ENCODE results near the gene HSD3B1.
"Not testable (repeated sequence)": the region's sequence is repeated elsewhere in the genome, so short reads cannot be mapped to it uniquely, and the experiment has no call there.

The HSD3B1 gene

DNA sequence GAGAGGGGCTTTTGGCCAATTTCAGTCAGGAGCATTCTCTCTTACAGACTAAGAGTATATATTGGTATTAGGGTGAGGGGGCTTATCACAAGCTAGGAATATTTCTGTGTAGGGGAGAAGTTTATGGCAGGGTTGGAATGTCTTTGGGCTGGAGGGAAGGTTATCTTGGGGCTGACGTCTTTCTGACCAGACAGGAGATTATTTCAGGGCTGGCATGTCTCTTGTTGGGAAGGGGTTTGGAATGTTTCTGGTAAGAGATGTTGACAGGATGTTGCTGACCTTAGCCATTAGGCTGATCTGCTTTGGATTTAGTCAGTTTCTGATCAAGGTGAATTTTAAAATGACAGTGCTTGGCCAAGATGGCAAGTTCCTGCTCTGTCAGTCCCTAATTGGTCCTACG, 17.8 kb upstream of the HSD3B1 start:
- no peak for DNase-seq (ENCODE audit: low read depth in 2 of 3, low spot score in 1 of 3)

DNA sequence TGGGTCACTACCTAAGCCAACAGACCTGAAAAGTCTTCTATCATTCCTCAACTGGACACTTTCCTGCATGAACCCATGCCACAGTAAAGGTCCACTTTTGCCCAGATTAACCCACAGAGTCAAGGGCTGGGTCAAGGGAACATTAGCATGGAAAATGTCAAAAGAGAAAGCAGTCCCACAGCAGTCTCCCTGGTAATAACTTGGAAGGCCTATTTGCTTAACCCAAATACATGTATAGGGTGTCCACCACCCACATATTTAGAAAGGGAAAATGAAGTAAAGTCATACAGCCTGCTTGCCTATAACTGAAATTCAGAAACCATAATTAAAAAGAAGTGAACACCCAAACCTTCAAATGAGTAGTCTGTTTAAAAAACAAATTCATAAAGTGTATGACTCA, 16.1 kb upstream of the HSD3B1 start:
- no peak for DNase-seq (ENCODE audit: low read depth in 2 of 3, low spot score in 1 of 3)

DNA sequence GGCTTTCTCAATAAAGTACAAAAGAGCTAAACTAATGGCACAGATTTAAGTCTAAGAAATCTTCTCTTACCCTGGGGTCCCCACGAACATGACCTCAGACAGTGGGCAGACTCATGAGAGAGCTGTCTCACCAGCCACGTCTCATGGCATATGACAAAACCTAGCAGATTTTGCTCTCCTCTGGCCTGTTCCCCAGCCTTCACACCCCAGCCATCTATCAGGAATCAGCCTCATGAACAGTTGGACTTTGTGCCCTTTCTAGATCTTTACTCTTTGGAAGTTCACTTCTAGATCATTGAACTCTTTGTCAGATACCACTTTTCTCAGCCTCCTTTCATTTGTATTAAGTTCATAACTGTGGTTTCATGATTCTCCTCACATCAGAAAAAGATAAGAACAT, 14.2 kb upstream of the HSD3B1 start:
- DNase-seq (ENCODE audit: low read depth in 2 of 3, low spot score in 1 of 3), result no peak

DNA sequence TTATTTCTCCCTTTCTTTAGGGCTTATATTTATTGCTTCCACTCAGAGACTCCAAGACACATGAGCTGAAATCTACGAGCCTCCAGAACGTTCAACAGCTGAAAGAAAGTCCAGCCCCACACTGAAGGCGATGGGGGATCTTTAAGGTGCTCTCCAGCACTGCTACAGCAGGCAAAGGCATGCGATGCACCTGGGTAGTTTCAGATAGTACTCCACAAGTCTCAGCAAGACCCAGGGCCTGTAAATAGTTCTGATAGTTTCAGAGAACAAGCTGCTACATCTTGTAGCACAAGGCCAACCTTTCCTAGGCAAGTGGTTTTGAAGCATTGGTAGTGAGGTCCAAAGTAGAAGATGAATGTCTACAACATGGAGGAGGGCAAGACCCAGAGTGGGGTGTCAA, 2.2 kb upstream of the HSD3B1 start:
- no peak for DNase-seq (ENCODE audit: low read depth in 2 of 3, low spot score in 1 of 3)

DNA sequence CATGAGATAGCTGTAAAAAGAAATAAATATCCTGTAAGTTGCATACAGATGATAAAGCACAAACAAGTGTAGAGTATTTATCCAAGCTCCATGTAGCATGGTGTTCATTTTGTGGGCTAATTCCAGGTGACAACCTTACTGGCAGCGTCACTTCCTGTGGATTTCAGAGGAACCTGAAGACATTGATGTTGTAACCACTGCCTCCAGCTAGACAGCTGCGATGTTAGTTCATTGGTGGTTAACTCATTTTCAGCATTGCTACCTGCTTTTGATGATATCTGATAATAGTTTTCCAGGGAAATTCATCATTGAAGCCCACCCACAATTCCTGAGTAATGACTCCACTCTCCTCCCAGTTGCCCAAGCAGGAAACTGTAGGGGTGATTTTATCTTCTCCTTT, 3.0 kb downstream of the HSD3B1 start:
- no peak for DNase-seq (ENCODE audit: low read depth in 2 of 3, low spot score in 1 of 3)

DNA sequence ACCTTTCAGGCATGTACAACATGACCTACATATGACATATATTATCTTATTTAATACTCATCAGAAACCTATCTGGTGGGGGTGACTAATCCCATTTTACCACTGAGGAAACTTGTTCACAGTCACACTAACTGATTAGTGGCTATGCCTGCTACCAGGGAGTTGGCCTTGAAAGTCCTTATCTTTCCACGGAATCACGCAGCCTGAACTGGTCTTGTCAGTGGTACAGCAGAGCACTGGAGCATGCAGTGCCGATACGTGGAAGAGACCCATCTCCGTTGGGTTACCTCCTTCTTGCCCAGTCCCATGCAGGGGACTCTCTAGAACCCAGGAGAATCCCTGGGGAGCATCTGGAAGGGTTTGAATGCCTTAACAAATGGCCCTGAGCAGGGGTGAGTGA, 8.2 kb downstream of the HSD3B1 start:
- DNase-seq (ENCODE audit: low read depth in 2 of 3, low spot score in 1 of 3), result no peak

DNA sequence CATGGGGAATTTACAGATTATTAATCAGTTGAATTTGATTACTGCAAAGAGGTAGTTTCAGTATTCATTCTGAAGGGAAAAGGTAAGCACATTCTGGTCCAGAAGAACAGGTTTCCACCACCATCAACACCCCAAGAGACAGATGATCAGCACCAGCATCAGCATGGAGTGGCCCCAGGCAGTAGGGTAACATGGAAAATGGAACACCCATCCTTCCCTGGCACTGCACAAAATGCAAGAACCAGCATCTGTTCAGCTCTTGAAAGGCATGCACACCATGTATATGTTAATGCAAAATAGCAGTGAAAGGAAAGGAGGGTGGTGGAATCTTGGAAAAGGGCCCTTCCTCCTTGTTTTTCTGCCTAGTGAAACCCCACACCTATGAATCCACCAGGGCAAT, 9.2 kb downstream of the HSD3B1 start:
- no peak for DNase-seq (ENCODE audit: low read depth in 2 of 3, low spot score in 1 of 3)

DNA sequence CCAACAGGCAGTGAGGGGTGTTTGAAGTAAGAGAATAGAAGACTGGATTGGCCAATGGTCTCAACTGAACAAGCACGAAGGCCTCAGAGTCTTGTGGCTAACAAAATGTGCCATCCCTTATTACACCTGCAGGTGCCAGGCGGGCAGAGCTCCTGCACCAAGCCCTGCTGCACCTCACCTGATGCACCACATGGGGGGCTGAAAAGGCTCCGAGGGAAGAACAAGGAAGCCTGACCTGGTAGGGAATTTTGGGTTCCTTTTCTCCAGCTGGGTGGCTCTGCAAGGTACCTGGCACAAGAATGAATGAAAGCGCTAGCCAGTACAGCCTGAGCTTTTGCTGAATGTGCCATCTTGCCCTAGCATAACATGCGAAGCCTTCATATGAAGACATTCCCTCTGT, 9.7 kb downstream of the HSD3B1 start:
- no peak for DNase-seq (ENCODE audit: low read depth in 2 of 3, low spot score in 1 of 3)

DNA sequence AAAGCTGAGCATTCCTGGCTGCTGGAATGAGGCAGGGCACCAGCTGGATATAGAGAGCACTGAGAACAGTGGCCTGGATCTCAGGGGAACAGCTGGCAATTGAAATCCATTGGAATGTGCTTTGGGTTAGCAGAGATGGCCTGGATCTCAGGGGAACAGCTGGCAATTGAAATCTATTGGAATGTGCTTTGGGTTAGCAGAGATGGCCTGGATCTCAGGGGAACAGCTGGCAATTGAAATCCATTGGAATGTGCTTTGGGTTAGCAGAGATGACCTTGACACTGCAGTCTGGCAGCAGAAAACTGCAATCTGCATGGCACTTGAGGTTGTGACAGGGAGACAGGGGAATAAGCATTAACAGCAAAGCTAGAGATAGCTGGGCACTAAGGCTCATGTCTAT, 10.7 kb downstream of the HSD3B1 start:
- not testable (repeated sequence) for DNase-seq (ENCODE audit: low read depth in 2 of 3, low spot score in 1 of 3)

DNA sequence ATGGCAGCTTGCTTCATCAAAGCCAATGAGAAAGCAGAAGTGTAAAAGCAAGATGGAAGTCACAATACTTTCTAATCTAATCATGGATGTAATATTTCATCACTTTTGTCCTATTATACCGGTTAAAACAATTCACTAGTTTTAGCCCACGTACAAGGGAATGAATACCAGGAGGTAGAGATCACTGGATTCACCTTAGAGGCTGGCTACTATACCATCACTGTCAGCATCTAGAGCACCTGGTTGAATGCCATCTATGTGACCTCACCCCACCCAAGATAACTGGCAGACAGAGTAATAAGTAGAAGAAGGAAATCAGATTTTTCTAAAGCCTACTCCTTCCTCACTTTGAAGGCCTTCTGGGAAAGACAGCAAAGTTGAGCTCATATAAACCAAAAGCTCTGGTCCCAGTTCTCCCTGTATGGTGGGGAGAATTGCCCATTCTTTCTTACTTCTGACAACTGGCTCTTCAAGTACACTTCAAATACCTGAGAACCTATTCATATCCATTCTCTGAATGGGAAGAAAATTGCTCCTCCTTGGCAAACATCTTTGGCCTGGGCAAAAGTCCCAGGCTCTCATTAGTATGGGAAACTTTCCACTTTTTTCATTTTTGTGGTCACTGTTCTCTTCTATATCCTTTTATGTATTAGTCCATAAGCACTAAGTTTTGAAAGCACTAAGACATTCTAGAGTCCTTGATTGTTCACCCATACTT, 24.8 kb downstream of the HSD3B1 start:
- DNase-seq (ENCODE audit: low read depth in 2 of 3, low spot score in 1 of 3), result no peak

DNA sequence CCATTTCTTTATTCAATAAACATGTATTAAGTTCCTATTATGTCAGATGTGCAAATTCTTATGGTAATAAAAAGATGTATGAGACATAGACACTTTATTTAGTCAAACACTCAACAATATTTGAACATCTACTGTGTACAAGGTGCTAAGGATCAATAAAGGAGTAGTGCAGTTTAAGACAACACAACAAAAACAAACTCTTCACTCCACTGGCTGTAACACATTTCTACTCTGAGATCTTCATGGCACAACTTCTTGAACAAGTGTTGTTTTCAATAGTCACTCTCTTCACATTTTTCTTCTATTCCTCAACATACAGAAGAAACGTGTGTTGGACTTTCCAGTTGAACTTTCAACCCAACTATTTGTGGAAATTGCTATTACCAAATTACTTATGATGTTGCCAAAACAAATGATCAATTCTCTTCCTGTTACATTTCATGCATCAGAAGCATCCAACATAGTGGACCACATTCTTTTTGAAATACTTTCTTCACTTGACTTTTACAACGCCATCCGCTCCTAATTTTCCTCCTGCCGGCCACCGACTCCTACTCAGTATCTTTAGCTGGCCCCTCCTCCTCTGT, 25.4 kb downstream of the HSD3B1 start:
- no peak for DNase-seq (ENCODE audit: low read depth in 2 of 3, low spot score in 1 of 3)

DNA sequence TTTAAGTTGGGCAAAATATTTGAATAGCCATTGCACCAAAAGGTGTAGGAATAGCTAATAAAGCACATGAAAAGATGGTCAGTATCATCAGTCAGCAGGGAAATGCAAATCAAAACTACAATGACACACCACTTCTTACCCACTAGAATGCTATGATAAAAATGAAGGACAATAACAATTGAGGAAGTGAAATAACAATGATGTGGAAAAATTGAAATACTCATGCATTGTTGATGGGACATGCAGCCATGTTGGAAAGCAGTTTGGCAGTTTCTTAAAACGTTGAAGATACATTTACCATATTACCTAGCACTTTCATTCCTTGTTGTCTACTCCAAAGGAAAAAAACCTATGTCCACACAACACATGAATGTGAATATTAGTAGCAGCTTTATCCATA, 28.4 kb downstream of the HSD3B1 start:
- DNase-seq (ENCODE audit: low read depth in 2 of 3, low spot score in 1 of 3), result no peak

DNA sequence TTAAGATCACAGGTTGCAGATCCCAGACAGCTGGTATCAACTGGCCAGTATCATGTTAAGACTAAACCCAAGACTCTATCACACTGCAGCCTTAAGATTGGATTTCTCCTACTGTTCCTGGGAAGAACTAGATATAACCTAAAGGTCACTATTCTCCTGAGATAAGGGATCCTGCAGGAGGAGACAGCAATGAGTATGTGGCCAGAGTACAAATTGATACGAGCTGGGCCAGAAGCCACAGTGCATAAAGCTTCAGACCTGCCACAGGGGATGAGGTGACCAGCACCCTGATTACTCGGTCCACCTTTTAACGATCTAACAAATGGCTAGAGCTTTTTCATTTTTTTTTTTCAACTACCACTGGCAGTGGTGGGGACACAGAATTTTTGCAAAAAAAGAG, 31.0 kb downstream of the HSD3B1 start:
- DNase-seq (ENCODE audit: low read depth in 2 of 3, low spot score in 1 of 3), result no peak

DNA sequence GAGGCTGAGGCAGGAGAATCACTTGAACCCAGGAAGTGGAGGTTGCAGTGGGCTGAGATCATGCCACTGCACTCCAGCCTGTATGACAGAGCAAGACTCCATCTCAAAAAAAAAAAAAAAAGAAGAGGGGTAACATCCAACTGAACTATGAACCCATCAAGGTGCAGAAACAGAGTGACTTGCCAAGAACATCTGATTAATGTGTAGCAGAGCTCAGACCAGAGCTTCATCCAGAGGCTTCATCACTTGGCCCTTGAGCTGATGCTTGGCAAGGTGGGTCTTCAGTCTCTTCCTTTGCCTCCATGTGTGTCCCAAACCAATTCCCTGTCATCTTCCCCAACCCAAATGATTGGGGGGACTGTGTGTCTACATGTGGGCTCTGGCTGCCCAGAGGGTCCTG, 32.6 kb downstream of the HSD3B1 start:
- DNase-seq (ENCODE audit: low read depth in 2 of 3, low spot score in 1 of 3), result no peak

DNA sequence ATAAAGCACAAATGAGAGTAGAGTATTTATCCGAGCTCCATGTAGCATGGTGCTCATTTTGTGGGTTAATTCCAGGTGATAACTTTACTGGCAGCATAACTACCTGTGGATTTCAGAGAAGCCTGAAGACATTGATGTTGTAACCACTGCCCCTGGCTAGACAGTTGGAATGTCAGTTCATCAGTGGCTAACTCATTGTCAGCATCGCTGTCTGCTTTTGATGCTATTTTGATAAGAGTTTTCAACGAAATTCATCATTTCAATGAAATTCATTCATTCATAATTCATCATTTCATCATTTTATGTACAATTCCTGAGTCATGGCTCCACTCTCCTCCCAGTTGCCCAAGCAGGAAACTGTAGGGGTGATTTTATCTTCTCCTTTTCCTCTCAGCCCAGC, 34.4 kb downstream of the HSD3B1 start:
- DNase-seq (ENCODE audit: low read depth in 2 of 3, low spot score in 1 of 3), result no peak

DNA sequence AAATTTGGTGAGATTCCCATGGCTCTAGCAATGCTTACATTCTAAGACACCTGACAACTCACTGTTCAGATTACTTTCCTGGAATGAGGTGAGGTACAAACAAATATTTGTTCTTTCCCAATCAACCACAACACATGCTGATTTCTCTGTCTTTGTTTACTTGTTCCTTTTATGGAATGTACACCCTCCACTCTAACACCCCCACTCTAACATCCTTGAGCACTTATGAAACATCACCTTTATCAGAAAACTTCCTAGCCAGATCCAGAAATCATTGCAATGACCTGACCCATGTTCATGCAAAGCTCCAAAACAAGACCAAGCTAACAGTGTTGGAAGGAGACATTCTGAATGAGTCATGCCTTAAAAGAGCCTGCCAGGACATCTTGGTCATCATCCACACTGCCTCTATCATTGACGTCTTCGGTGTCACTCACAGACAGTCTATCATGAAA, 35.5 kb downstream of the HSD3B1 start:
- no peak for DNase-seq (ENCODE audit: low read depth in 2 of 3, low spot score in 1 of 3)

DNA sequence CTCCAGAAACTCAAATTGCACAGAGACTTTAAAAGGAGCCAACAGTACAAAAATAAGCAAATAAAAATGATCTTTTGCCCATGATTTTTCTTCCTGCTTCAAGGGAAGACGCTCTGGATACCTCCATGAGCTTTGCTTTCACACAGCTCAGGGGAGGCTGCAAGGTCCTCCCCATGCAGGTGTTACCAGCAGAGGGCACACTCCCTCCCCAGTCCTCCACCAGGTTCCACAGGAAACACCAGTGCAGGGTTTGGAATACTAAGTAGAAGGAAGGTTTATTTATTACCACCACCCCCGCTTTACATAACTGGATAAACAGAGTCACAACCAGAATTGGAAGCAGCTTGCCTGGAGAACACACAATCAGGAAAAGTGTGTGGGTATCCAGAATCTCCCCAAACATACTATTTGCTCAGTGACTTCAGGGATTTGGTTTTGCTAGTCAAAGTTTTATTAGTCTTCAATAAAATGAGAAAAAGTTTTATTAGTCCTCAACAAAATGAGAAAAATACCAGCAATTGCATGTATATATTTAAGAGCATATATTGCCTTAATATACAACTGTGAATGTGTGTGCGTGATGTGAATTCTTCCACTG, 37.3 kb downstream of the HSD3B1 start:
- DNase-seq (ENCODE audit: low read depth in 2 of 3, low spot score in 1 of 3), result peak in 1 of 3 donors; percentile 0

DNA sequence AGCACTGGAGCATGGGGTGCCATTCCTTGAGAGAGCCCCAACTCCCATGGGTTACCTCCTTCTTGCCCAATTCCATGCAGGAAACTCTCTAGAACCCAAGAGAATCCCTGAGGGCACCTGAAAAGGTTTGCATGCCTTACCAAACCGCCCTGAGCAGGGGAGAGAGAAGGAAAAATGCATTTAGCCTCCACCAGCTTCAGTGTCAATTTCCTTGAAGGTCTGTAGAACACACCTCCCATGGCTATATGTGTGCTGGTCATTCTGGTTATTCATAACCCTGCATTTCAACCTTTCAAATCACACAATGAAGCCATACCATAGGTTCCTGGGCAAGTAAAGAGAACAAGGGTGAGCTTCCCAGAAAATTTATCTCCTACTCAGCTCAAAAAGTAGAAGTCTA, 39.6 kb downstream of the HSD3B1 start:
- no peak for DNase-seq (ENCODE audit: low read depth in 2 of 3, low spot score in 1 of 3)

DNA sequence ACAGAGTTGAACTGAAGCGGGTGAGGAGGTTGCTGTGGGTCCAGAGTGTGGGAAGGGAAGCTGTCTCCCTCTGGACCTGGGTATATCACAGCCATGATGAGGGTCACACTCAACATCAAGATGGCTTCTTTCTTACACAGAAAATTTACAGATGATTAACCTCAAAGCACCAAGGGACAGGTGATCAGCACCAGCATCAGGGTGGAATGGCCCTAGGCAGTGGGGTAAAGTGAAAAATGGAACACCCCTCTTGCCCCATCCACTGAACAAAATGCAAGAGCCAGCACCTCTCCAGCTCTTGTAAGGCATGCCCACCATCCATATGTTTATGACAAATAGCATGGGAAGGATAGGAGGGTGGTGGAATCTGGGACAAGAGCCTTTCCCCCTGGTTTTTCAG, 40.3 kb downstream of the HSD3B1 start:
- no peak for DNase-seq (ENCODE audit: low read depth in 2 of 3, low spot score in 1 of 3)

DNA sequence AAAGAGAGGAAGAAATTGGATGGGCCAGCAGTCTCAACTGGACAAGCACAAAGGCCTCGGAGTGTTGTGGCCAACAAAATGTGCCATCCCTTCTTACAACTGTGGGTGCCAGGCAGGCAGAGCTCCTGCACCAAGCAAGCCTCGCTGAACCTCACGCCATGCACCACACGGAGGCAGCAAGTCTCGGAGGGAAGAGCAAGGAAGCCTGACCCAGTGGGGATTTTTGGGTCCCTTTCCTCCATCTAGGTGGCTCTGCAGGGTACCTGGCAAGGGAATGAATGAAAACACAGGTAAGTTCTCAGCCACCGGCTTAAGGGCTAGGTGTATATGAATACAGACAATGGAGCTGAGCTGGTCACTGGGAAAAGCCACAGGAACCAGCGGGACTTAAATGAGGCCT, 40.8 kb downstream of the HSD3B1 start:
- DNase-seq (ENCODE audit: low read depth in 2 of 3, low spot score in 1 of 3), result no peak

DNA sequence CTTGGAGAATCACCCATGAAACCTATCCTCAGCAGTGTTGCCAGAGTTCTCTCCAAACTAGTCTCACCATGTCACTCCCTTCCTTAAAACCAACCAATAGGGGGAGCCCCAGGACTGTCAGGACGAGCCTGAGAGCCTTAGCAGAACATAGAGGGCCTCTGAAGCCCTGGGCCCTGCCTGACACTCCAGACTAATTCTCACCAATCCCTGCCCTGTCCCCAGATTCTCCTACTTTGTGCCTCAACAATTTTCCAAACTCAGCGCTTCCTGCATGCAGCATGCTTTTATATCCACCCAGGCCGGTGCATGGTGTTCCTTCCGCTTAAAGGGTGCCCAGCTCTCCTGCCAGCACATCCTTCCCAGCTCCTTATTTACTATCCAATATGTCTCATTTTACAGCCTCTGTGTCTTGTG, 42.7 kb downstream of the HSD3B1 start:
- peak in 1 of 3 donors; percentile 21 for DNase-seq (ENCODE audit: low read depth in 2 of 3, low spot score in 1 of 3)

DNA sequence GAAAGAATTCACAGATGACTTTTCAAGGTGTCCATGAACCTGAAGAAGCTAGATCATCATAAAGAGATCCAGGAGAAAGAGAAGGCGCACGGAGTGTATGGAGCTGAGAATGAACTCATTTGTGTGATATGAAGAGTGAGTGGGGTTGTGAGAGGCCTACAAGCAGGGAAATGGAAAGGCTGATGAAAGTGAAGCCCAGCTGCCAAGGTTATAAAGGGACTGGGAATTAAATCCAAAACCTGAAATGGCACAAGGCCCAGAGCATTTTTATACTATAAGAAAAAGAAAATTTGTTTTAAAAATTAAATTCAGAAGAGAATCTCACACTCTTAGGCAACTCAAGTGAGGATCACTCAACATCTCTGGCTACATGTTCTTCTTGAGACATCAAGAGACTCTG, 43.4 kb downstream of the HSD3B1 start:
- no peak for DNase-seq (ENCODE audit: low read depth in 2 of 3, low spot score in 1 of 3)

DNA sequence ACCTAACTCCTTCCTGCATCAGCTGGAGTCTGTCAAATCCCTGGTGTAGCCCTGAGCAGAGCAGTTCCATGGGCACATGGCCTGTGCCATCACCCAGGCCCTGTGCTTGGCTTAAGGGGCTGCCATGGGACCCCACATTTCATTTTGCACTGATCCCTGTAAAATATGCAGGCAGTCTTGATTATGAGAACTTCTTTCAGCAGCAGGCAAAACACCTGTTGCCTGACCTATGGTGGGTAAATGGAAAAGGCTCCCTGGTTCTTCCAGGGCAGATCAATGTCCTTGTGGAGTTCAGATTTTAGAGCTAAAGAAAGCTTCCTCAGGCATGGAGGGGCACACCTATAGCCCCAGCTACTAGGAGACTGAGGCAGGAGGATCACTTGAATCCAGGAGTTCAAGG, 44.2 kb downstream of the HSD3B1 start:
- no peak for DNase-seq (ENCODE audit: low read depth in 2 of 3, low spot score in 1 of 3)
